GM19023 (cell line): ENCODE results near the gene RBPMS2.
A peak's percentile ranks its signal among the peaks of the same experiment; 100 is the strongest.
"Not testable (repeated sequence)": the region's sequence is repeated elsewhere in the genome, so short reads cannot be mapped to it uniquely, and the experiment has no call there.

Source experiments
- ATAC-seq: cut with Tn5 transposase; IDR thresholded peaks from one replicate; pipeline ENCODE4 v1.9.1; 2021; ENCODE audit warnings: mild to moderate bottlenecking, moderate library complexity; ENCODE audit not compliant: unreplicated experiment

Gene RBPMS2

DNA sequence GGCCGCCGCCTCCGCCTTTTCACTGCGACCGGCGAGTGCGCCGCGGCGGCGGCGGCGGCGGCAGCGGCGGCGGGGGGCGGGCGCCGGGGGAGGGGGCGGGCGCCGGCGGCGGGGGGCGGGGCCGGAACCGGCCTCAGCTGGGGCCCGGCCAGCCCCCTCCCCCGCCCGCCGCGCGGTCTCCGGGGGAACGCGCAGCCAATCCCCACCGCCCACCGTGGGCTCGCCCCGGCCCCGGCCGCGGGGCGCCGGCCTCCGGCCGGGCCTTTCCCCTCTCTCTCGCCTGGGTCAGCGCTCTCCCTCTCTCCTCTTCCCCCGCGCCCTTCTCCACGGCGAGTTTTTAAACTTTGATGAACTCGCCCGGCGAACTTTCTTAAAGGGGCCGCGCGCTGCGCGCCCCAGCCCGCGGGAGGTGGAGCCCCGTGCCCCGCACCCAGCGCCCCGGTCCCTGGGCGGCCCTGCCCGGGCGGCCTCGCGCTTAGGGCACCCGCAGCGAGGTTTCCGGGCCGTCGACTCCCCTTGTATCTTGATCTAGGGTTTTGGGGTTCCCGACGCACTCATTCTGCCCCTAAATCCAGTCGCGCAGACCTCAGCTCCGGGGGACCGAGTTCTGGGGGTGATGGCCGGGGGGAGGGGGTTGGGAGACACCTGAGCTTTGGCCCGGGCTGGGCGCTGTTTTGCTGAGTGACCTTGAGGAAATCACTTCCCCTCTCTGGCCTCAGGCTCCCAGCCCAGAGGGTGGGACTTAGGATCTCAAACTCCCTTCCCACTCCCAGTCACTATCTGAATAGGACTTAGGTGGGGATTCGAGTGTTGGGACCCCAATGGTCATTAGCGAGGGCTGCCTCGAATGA, at the start of gene RBPMS2:
Gene RBPMS2, minus strand, starts transcription at position 39 of the 851 bp plus-strand sequence. CDS start 270 bp downstream, outside the sequence.
- no peak for ATAC-seq

GRCh38 chr15:64824929-64825430, 49.6 kb upstream of the RBPMS2 start:
- peak; percentile 2 for ATAC-seq

GRCh38 chr15:64816452-64816851, 41.1 kb upstream of the RBPMS2 start:
- ATAC-seq: no peak

- ATAC-seq: not testable (repeated sequence)
Measured at GRCh38 chr15:64814965-64815364, 39.6 kb upstream of the RBPMS2 start.

GRCh38 chr15:64814283-64814682, 38.9 kb upstream of the RBPMS2 start:
- not testable (repeated sequence) for ATAC-seq

DNA sequence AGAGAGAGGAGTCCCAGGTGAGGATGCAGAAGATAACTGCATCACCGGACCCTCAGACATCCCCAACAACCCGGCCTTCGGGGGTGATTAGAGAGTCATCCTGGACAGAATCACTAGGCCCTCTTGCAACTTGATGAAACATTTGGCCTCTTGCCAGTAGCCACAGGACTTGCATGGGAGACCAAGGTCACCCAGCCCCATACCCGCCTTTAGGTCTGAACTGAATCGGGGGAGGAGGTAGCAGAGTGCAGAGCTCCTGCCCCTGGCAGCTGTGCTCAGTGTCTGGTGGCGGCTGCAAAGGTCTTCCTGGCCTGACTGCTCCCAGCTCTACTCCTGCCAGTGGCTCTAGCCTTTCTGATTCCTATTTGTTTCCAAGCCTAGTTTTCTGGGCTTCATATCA, 37.7 kb upstream of the RBPMS2 start:
- ATAC-seq: no peak

- no peak for ATAC-seq
Measured at GRCh38 chr15:64810497-64811326, 35.3 kb upstream of the RBPMS2 start.

DNA sequence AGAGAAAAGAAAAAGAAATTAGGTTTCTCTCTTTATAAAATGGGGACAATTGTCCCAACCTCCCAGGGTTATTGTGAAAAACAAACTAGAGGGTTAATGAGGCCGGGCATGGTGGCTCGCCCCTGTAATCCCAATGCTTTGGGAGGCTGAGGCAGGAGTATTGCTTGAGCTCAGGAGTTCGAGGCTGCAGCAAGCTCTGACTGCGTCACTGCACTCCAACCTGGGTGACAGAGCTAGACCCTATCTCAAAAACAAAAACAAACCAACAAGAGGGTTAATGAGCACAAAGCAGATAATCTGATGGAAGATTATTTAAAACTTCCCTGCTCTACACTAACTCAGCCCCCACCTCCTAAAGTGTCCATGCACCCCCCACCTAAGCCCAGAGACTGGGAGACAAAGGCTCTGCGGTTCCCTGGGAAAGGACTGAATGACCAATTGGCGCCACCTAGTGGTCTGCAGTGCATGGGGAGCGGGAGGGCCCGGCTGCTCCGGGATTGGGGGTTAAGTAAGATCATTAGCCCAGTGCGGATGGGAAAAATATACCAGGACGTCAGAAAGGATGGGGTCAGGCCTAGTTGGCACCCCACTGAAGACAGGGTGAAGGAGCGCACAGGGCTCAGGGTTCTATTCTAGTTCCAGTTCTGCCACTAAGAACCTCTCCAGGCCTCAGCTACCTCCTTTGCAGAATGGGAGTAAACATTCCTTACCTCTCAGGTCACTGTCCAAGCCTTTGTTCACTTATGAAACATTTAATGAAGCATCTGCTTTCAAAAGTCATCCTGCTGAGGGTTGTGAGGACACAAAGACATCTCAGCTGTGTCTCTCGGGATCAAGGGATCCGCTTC, 34.5 kb upstream of the RBPMS2 start:
- ATAC-seq: no peak

DNA sequence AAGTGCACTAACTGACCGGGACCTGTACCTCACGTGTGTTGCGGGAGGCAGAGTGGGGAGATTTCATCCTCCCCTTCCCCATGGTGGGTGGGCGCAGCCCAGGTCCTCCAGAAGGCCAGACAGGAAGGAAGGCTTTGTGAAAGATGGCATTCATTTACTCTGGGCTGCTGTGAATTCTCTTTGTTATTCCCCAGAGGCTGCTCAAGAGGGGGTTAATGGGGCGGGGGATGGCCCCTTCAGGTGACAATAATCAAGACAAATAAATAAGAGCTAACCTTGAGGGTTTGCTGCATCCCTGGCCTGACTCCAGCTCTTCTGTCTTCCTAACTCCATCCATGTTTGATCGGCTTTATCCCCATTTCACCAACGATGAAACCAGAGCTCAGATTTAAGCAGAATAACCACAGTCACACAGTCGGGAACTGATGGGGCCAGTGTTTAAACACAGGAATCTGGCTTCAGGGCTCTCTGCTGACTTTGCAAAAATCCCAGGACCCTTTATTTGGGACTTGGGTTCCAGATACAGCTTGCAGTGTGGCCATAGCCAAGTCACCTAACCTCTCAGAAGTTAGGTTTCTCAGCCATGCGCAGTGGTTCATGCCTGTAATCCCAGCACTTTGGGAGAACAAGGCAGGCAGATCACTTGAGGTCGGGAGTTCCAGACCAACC, 33.5 kb upstream of the RBPMS2 start:
- no peak for ATAC-seq

GRCh38 chr15:64807751-64808222, 32.4 kb upstream of the RBPMS2 start:
- no peak for ATAC-seq

DNA sequence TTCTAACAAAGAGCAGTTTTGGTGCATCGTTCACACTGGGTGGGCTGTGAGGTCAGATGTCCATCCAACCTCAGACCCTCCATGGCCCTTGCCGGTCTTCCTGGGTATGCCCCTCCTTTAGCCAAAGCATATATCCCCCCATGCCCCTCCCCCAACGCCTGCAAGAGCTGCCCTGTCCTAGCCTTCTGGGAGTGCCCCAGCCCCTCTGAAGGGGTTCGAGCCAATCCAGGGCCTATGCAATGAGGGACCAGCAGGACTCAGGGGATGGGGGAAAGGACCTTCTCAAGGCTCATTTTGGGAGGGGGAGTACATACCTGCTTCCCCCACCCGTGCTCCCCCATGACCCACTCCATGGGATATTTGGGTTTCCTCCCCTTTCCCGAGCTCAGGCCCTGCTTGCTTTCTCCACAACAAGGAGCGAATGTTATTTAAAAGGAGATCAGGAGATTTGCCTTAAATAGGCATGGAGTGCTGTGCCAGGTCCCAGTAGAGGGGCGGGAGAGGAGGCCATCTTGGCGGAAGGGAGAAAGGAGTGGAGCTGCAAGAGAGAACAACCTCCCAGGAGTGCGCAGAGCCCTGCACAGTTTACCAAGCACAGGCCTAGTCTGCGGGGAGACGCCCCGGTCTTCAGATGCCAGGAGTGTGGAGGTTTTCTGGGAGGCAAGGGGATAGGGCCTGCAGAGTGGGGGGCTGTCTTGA, 31.8 kb upstream of the RBPMS2 start:
- no peak for ATAC-seq

- no peak for ATAC-seq
Measured at GRCh38 chr15:64806509-64806908, 31.1 kb upstream of the RBPMS2 start.

DNA sequence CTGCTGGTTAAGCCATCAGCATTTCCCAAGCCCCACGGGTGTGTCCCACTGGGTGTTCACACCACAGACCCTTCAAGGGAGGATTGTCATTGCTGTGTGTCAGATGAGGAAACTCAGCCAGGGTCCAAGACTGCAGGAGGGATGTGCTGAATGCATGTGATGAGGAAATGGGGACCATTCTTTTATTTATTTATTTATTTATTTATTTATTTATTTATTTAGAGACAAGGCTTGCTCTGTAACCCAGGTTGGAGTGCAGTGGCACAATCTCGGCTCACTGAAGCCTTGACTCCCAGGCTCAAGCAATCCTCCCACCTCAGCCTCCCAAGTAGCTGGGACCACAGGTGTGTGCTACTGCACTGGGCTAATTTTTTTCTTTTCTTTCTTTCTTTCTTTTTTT, 29.2 kb upstream of the RBPMS2 start:
- ATAC-seq: no peak

DNA sequence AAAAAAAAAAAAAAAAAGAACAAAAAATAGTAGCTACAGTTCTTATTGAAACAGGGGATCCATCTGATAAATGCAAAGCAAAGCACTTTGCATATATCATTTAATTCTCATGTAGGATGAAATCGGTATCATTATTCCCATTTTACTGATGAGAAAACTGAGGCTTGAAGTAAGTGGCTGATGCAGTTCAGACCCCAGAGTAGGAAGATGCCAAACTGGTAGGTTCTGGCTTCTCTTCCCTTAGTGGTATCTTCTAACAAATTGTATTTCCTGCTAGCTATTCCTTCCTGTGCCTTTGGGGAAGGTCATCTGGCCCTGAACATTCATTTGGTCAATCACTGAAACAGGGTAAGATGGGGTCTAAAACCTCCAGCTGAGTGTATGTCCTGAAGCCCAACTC, 28.1 kb upstream of the RBPMS2 start:
- no peak for ATAC-seq

GRCh38 chr15:64800476-64800875, 25.1 kb upstream of the RBPMS2 start:
- no peak for ATAC-seq

GRCh38 chr15:64798905-64799304, 23.5 kb upstream of the RBPMS2 start:
- ATAC-seq: not testable (repeated sequence)

- not testable (repeated sequence) for ATAC-seq
Measured at GRCh38 chr15:64795921-64796320, 20.5 kb upstream of the RBPMS2 start.

- ATAC-seq: not testable (repeated sequence)
Measured at GRCh38 chr15:64795299-64795698, 19.9 kb upstream of the RBPMS2 start.

DNA sequence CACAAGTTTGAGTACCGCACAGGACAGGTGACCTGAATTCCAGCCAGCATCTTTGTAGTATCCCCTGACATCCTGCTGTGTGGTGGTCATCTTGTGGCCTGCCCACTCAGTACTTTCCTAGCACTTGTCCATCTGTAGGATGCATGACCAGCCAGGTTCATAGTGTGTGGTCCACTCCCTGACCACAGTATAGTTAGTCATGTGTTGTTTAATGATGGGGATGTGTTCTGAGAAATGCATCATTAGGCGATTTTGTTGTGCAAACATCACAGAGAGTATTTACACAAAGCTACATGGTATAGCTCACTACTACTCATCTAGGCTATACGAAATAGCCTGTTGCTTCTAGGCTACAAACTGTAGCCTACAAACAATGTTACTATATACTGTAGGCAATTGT, 16.9 kb upstream of the RBPMS2 start:
- ATAC-seq: no peak
